GM12878 (cell line): ENCODE data around the gene THSD8. TPM values are rescaled to one million over a fixed set of nuclear protein-coding genes. Genes with fewer than 3 reads are reported as not detected.

ENCODE experiments used
- ATAC-seq: fragments of 200-7000 bp; cut with Tn5 transposase; 3 replicates; pipeline ENCODE4 v1.9.1; 2020; ENCODE audit warnings: mild to moderate bottlenecking, moderate library complexity
- BruUV-seq: library from RNA; stranded (reverse); fragments of 400-500 nt; replicated peaks from 2 replicates; lab custom pipeline; 2021; lab: Mats Ljungman, UMichigan
- CTCF ChIA-PET: fragments of 300-600 bp; sonication (Branson Sonifier 250); formaldehyde crosslinking; extraction: SDS; loops from one replicate; lab custom pipeline; 2021; ENCODE audit warnings: inconsistent platforms; lab: Yijun Ruan, JAX
- POLR2A ChIA-PET: fragments of 350-600 bp; formaldehyde crosslinking; extraction: SDS; loops from one replicate; lab custom pipeline; 2021; ENCODE audit warnings: inconsistent platforms; lab: Charles Lee
- RAD21 ChIA-PET: fragments of 300-600 bp; sonication (Branson Sonifier 250); formaldehyde crosslinking; loops from one replicate; lab custom pipeline; 2023; ENCODE audit warnings: antibody characterized with exemption; ENCODE audit not compliant: unreplicated experiment; lab: Charles Lee
- SMC1A ChIA-PET: fragments of 300-600 bp; sonication (Branson Sonifier 250); formaldehyde crosslinking; loops from one replicate; lab custom pipeline; 2023; ENCODE audit not compliant: unreplicated experiment, uncharacterized antibody; lab: Charles Lee
- DNase-seq: peaks from one replicate; pipeline ENCODE4 v3.0.0-alpha.2; 2011; ENCODE audit warnings: low read depth, low spot score
- FAIRE-seq: peaks from 3 replicates; lab custom pipeline; 2011; peaks lifted over from hg19 to GRCh38; lab: Jason Lieb, UNC
- H2AFZ ChIP-seq: 2 replicates; pipeline ENCODE4 v1.6.0; 2011; ENCODE audit warnings: low read depth, low read length, control low read depth; ENCODE audit not compliant: control insufficient read depth
- H3K27ac ChIP-seq: 2 replicates; pipeline ENCODE4 v1.5.1; 2011; ENCODE audit warnings: control low read depth; ENCODE audit not compliant: control insufficient read depth, insufficient read depth
- H3K27me3 ChIP-seq, 2 experiments: replicated peaks in 1 of 2; 2 replicates each; pipeline versions ENCODE4 v1.6.0 to v1.6.1; 2011; ENCODE audit warnings: low read length in 1 of 2; ENCODE audit not compliant: control insufficient read depth in 2 of 2, insufficient read depth in 2 of 2
- H3K36me3 ChIP-seq, 2 experiments: 2 replicates each; pipeline ENCODE4 v1.5.1; 2011; ENCODE audit warnings: low read length in 1 of 2; ENCODE audit not compliant: control insufficient read depth in 2 of 2, insufficient read depth in 2 of 2
- H3K4me1 ChIP-seq: 2 replicates; pipeline ENCODE4 v1.6.1; 2011; ENCODE audit warnings: mild to moderate bottlenecking, low read length, moderate library complexity, mixed read lengths; ENCODE audit not compliant: control insufficient read depth, insufficient read depth
- H3K4me2 ChIP-seq: 2 replicates; pipeline ENCODE4 v1.6.0; 2011; ENCODE audit warnings: control low read depth; ENCODE audit not compliant: control insufficient read depth, insufficient read depth
- H3K4me3 ChIP-seq: fragments of 200-600 bp; sonication (generic); 2 replicates; pipeline ENCODE4 v1.5.1; 2016
- H3K79me2 ChIP-seq: 2 replicates; pipeline ENCODE4 v1.6.0; 2011; ENCODE audit warnings: low read length; ENCODE audit not compliant: control insufficient read depth, insufficient read depth
- H3K9ac ChIP-seq: 2 replicates; pipeline ENCODE4 v1.8.0; 2011; ENCODE audit warnings: low read length, control low read depth, mixed read lengths; ENCODE audit not compliant: control insufficient read depth, insufficient read depth
- H3K9me3 ChIP-seq: replicated peaks from 3 replicates; pipeline ENCODE4 v1.5.1; 2011; ENCODE audit warnings: mild to moderate bottlenecking, low read length; ENCODE audit not compliant: control insufficient read depth, insufficient read depth
- H4K20me1 ChIP-seq: 2 replicates; pipeline ENCODE4 v1.6.0; 2011; ENCODE audit not compliant: control insufficient read depth, insufficient read depth
- CBFB ChIP-seq: IDR thresholded peaks from 2 replicates; pipeline ENCODE4 v1.6.1; 2016; ENCODE audit warnings: antibody characterized with exemption, low read depth
- CBX3 ChIP-seq: fragments of 200-600 bp; sonication (generic); IDR thresholded peaks from 2 replicates; pipeline ENCODE4 v1.6.1; 2016; ENCODE audit warnings: low read depth, borderline replicate concordance
- CBX5 ChIP-seq: sonication (generic); IDR thresholded peaks from 2 replicates; pipeline ENCODE4 v1.6.1; 2016; ENCODE audit warnings: low read depth, moderate library complexity, mild to moderate bottlenecking, inconsistent platforms
- CEBPB ChIP-seq, 2 experiments: fragments of 150-350 bp in 1 of 2; IDR thresholded peaks; 2 replicates each; pipeline ENCODE4 v1.6.1; 2012 to 2014; ENCODE audit warnings: low read depth in 2 of 2, low read length in 2 of 2, borderline replicate concordance in 1 of 2, inconsistent platforms in 1 of 2
- CHD1 ChIP-seq: IDR thresholded peaks from 2 replicates; pipeline ENCODE4 v1.6.1; 2012; ENCODE audit warnings: low read depth, low read length, improper control_type of control experiment
- EGR1 ChIP-seq, 2 experiments: IDR thresholded peaks; 1 replicate in 1 of 2; 2 replicates in 1 of 2; pipeline ENCODE4 v1.6.1; 2011 to 2012; ENCODE audit warnings: low read depth in 2 of 2, low read length in 2 of 2, borderline replicate concordance in 1 of 2, mild to moderate bottlenecking in 1 of 2, moderate library complexity in 1 of 2
- HDGF ChIP-seq: fragments of 450-650 bp; IDR thresholded peaks from 2 replicates; pipeline ENCODE4 v1.6.1; 2016; ENCODE audit warnings: antibody characterized with exemption
- IRF4 ChIP-seq: IDR thresholded peaks from 2 replicates; pipeline ENCODE4 v1.6.1; 2011; ENCODE audit warnings: low read depth, low read length
- KLF5 ChIP-seq: fragments of 450-650 bp; IDR thresholded peaks from 2 replicates; pipeline ENCODE4 v1.6.1; 2014; ENCODE audit warnings: mild to moderate bottlenecking; ENCODE audit not compliant: partially characterized antibody
- NFYB ChIP-seq: IDR thresholded peaks from 2 replicates; pipeline ENCODE4 v1.6.1; 2011; ENCODE audit warnings: low read depth, mild to moderate bottlenecking, low read length, improper control_type of control experiment, moderate library complexity; ENCODE audit not compliant: insufficient read depth
- PAX5 ChIP-seq: IDR thresholded peaks from 2 replicates; pipeline ENCODE4 v1.6.1; 2011; ENCODE audit warnings: low read depth, low read length, borderline replicate concordance
- PML ChIP-seq: IDR thresholded peaks from 2 replicates; pipeline ENCODE4 v1.6.1; 2012; ENCODE audit warnings: low read length, inconsistent platforms
- POLR2AphosphoS5 ChIP-seq: IDR thresholded peaks from 2 replicates; pipeline ENCODE4 v1.6.1; 2011; ENCODE audit warnings: mild to moderate bottlenecking, low read length, inconsistent platforms
- RAD21 ChIP-seq: IDR thresholded peaks from 2 replicates; pipeline ENCODE4 v1.6.1; 2011; ENCODE audit warnings: mild to moderate bottlenecking, low read depth, low read length, moderate library complexity; ENCODE audit not compliant: insufficient read depth
- RB1 ChIP-seq: fragments of 450-650 bp; formaldehyde crosslinking; IDR thresholded peaks from 2 replicates; pipeline ENCODE4 v1.6.1; 2017; ENCODE audit warnings: mild to moderate bottlenecking, borderline replicate concordance
- RBBP5 ChIP-seq: fragments of 200-600 bp; sonication (generic); conservative IDR thresholded peaks from 2 replicates; pipeline ENCODE4 v1.6.1; 2016
- RFX5 ChIP-seq: IDR thresholded peaks from 2 replicates; pipeline ENCODE4 v1.6.1; 2011; ENCODE audit warnings: low read depth, low read length, improper control_type of control experiment
- SPI1 ChIP-seq: IDR thresholded peaks from 2 replicates; pipeline ENCODE4 v1.6.1; 2011; ENCODE audit warnings: low read depth, mild to moderate bottlenecking, low read length, moderate library complexity, borderline replicate concordance; ENCODE audit not compliant: insufficient read depth
- TCF7 ChIP-seq: IDR thresholded peaks from 2 replicates; pipeline ENCODE4 v1.6.1; 2014; ENCODE audit warnings: antibody characterized with exemption, borderline replicate concordance
- YY1 ChIP-seq: IDR thresholded peaks from 2 replicates; pipeline ENCODE4 v1.6.1; 2011; ENCODE audit warnings: low read depth, mild to moderate bottlenecking, low read length
- ZNF622 ChIP-seq: fragments of 450-650 bp; IDR thresholded peaks from 2 replicates; pipeline ENCODE4 v1.6.1; 2017; ENCODE audit warnings: mild to moderate bottlenecking, inconsistent platforms
- WGBS: methylation state at CpG from one replicate; pipeline ENCODE4 v1.1.6; 2016; ENCODE audit warnings: low lambda C conversion rate; ENCODE audit not compliant: insufficient replicate concordance, insufficient coverage; ENCODE audit errors: missing lambda C conversion rate; 5-methylcytosine and 5-hydroxymethylcytosine counted together
- in situ Hi-C: fragments of 300-500 bp; cut with MboI; formaldehyde crosslinking; loops from 9 replicates; pipeline ENCODE4 v1.14.3; 2018; ENCODE audit warnings: mixed read lengths
- intact Hi-C: fragments of 100-400 bp; cut with micrococcal nuclease; formaldehyde crosslinking; loops from one replicate; pipeline ENCODE4 v1.14.2; 2022; ENCODE audit not compliant: unreplicated experiment
- polyA plus RNA-seq, 11 experiments: library from polyadenylated mRNA; depleted of rRNA in 4 of 11; unstranded in 6 of 11; stranded (reverse) in 5 of 11; fragments of >200 nt; fragmentation: Nextera tagmentation in 4 of 11; fragmentation: Illumina TruSeq in 1 of 11; extraction: Ambion mirVana in 4 of 11; extraction: Trizol in 1 of 11; gene quantifications; 1 replicate in 1 of 11; 2 replicates in 10 of 11; pipeline versions ENCODE4 v1.2.1 to v1.2.3, GENCODE V29; 2011 to 2016; ENCODE audit warnings: inconsistent platforms in 2 of 11, missing spikeins in 2 of 11, low read depth in 1 of 11
- total RNA-seq, 4 experiments: library from RNA; depleted of rRNA in 3 of 4; stranded (reverse); fragments of >200 nt in 3 of 4; fragmentation: Illumina TruSeq in 1 of 4; extraction: Trizol in 1 of 4; gene quantifications; 2 replicates each; pipeline versions ENCODE4 v1.2.1 to v1.2.3, GENCODE V29; 2013 to 2021
- TF ChIP-seq, protein P1 (sequence below): fragments of 450-650 bp; IDR thresholded peaks from 2 replicates; pipeline ENCODE4 v1.6.1; 2016; ENCODE audit warnings: mild to moderate bottlenecking
- TF ChIP-seq, protein P2 (sequence below): fragments of 450-650 bp; IDR thresholded peaks from 2 replicates; pipeline ENCODE4 v1.6.1; 2017; ENCODE audit warnings: mild to moderate bottlenecking, low read depth, inconsistent platforms; ENCODE audit not compliant: poor library complexity, severe bottlenecking

The THSD8 gene
- total and polyA plus RNA-seq, 10 of the 15 experiments (the other 5 are each of a cell fraction or from before 2014, with no cell fraction given): 0.24 to 32.3 (median 21.3) TPM; not detected in 2

DNA sequence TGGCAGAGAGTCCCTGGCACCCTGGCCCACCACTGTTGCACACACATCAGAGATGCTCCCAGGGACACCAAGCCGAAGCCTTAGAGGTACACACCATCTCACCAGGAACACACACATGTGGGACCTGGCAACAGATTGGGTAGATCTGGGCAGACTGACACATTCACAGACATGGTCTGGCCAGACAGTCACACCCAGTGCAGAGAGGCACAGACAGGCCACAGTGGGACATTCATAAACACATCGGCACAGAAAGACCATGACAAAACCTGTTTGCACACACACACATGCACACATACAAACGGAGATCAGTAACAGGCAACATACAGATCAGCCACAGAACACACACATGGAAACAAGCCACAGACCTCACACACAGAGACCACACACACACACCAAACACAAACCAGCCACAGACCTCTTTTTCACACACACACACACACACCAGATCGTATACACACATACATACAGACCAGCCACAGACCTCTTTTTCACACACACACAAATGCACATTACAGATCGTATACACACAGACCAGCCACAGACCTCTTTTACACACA is 16.9 kb upstream of the THSD8 start:
- H3K9ac ChIP-seq: peak overlapping the region; percentile 77; the same call in 1 of the 2 replicates
- TF ChIP-seq TCF7 (no peak), RFX5 (no peak), RBBP5 (no peak), PML (no peak), RAD21 (no peak), CHD1 (no peak), HDGF (peak; percentile 98), EGR1 (IDR thresholded peaks at IDR 0.05; ENCODE audit: borderline replicate concordance in 1 of 2, low read depth in 2 of 2, low read length in 2 of 2) (no peak), CEBPB (IDR thresholded peaks at IDR 0.05; ENCODE audit: borderline replicate concordance in 1 of 2, low read depth in 2 of 2, low read length in 2 of 2) (no peak), YY1 (no peak), CBX5 (no peak), RB1 (no peak), IRF4 (no peak), POLR2AphosphoS5 (peak; percentile 21; the same call in 1 of the 2 replicates), SPI1 (no peak), KLF5 (peak; percentile 27), CBX3 (no peak), PAX5 (no peak), ZNF622 (no peak), CBFB (no peak), NFYB (no peak)
- TF ChIP-seq, protein P1, sequence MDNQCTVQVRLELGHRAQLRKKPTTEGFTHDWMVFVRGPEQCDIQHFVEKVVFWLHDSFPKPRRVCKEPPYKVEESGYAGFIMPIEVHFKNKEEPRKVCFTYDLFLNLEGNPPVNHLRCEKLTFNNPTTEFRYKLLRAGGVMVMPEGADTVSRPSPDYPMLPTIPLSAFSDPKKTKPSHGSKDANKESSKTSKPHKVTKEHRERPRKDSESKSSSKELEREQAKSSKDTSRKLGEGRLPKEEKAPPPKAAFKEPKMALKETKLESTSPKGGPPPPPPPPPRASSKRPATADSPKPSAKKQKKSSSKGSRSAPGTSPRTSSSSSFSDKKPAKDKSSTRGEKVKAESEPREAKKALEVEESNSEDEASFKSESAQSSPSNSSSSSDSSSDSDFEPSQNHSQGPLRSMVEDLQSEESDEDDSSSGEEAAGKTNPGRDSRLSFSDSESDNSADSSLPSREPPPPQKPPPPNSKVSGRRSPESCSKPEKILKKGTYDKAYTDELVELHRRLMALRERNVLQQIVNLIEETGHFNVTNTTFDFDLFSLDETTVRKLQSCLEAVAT: peak; percentile 98
- TF ChIP-seq, protein P2, sequence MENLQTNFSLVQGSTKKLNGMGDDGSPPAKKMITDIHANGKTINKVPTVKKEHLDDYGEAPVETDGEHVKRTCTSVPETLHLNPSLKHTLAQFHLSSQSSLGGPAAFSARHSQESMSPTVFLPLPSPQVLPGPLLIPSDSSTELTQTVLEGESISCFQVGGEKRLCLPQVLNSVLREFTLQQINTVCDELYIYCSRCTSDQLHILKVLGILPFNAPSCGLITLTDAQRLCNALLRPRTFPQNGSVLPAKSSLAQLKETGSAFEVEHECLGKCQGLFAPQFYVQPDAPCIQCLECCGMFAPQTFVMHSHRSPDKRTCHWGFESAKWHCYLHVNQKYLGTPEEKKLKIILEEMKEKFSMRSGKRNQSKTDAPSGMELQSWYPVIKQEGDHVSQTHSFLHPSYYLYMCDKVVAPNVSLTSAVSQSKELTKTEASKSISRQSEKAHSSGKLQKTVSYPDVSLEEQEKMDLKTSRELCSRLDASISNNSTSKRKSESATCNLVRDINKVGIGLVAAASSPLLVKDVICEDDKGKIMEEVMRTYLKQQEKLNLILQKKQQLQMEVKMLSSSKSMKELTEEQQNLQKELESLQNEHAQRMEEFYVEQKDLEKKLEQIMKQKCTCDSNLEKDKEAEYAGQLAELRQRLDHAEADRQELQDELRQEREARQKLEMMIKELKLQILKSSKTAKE: peak; percentile 80

More for the DNA sequence above, 16.9 kb upstream of the THSD8 start:
- BruUV-seq: no TSS peak
- Histone ChIP-seq H3K79me2 (peaks cover 16% of the 10 kb centered on the region), H3K36me3 (no peaks in the 10 kb centered on the region), H3K4me3 (no peak overlapping the region), H4K20me1 (no peaks in the 10 kb centered on the region), H3K27me3 (no peaks in the 10 kb centered on the region), H3K4me2 (no peak overlapping the region), H3K9me3 (no peaks in the 10 kb centered on the region), H2AFZ (no peak overlapping the region), H3K27ac (peak overlapping the region; percentile 97), H3K4me1 (peaks cover 68% of the 10 kb centered on the region)
- 2% methylated on average over 5 of the region's 5 CpGs for WGBS
- POLR2A ChIA-PET: no interaction called here
- DNase-seq (no peak), ATAC-seq (no peak), FAIRE-seq (peak; percentile 57)
- intact Hi-C loops: loop anchor here (5.0 to 10.0 kb wide), 3 partner anchors 152 to 1690 kb away; partner anchors contain the start of genes CALR, ZNF490 and ZNF791
- in situ Hi-C loops: no loop called here
- SMC1A ChIA-PET: interaction anchor here (1.2 kb wide), 1 partner anchor 11 kb away, joined by 6 read pairs; no protein-coding TSS in a partner anchor
- RAD21 ChIA-PET: interaction anchor here (0.5 kb wide), 1 partner anchor 368 kb away, joined by 3 read pairs; no protein-coding TSS in a partner anchor
- CTCF ChIA-PET: interaction anchor here (4.1 kb wide), 1 partner anchor 11 kb away, joined by 22 read pairs; no protein-coding TSS in a partner anchor
